ENCODE measurements around the gene FAF2.
"Not testable (repeated sequence)": the region's sequence is repeated elsewhere in the genome, so short reads cannot be mapped to it uniquely, and the experiment has no call there.

Gene FAF2

DNA sequence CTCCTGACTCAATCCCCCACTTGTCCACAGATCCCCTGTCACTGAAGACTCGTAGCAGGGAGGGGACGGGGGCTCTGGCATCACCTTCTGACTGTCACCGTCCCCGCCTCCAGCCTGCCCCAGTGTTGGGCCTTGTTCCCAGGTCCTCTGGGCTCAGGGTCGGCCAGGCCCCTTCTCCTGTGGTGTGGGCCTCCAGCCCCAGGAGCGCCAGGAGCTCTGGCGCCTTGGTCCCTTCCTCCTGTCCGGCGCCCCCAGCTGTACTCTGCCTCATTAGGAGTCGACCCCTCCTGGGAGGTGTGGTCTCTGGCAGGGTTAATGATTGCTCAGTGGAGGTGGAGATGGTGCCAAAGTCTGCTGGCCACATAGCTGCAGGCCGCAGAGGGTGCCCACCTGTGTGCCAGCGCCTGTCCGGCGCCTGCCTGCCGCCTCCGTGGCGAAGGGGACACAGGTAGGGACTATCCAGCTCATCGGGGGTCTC is 100.8 kb downstream of the FAF2 start, which contains the start of gene CDHR2:
Gene CDHR2, plus strand, starts transcription at position 376 of the 478 bp plus-strand sequence. CDS start 16,011 bp downstream, outside the sequence.
- DNase-seq: no peak

DNA sequence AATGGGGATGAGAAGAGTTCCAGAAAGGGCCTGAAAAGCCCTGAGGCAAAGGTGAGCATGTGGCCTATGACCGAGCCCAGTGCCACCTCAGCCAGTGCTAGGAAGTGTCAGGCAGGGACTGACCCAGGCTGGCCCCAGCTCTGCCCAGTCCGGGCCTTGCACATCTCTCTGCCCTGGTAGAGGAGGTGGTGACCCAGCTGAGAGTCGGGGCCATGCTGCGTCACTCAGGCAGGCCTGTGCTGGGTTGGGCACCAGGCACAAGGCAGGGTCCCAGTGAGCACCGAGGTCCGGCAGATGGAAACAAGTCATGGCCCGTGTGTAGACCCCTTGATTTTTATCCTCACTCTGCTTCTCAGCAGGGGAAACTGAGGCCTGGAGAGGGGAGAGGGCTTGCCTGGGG is 101.7 kb downstream of the FAF2 start:
- DNase-seq: no peak

DNA sequence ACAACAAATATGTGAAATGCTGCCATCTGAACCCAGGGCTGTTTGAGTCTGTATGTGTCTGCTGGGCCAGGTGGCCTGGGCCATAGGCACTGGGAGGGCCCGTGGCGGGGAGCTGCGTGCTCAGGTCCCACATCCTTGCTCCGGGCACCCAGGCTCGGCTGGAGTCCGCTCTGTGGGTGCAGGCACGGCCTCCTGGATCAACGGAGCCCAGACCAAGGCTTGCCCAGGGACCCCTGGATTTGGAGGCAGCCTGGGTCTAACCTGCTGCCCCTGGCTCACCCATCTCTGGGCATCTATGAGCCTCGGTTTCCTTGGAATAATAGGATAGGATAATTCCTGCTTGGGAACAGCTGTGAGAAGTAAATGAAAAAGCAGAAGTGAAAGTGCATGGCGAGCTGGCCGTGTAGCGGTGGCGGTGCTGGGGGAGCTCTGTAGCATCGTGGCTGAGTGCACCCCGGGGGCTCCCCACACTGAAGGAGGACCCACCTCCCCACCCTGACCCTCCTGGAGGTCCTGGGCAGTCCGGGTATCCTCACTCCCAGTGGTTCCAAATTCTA is 102.2 kb downstream of the FAF2 start:
- DNase-seq: no peak

DNA sequence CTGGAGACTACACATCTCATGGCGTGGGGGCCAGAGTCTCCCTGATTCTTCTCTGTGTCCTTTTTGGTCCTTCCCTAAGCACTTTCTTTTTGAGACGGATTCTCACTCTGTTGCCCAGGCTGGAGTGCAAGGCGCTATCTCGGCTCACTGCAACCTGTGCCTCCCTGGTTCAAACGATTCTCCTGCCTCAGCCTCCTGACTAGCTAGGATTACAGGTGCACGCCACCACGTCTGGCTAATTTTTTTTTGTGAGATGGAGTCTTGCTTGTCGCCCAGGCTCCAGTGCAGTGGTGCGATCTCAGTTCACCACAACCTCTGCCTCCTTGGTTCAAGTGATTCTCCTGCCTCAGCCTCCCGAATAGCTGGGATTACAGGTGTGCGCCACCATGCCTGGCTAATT is 102.8 kb downstream of the FAF2 start:
- not testable (repeated sequence) for DNase-seq

DNA sequence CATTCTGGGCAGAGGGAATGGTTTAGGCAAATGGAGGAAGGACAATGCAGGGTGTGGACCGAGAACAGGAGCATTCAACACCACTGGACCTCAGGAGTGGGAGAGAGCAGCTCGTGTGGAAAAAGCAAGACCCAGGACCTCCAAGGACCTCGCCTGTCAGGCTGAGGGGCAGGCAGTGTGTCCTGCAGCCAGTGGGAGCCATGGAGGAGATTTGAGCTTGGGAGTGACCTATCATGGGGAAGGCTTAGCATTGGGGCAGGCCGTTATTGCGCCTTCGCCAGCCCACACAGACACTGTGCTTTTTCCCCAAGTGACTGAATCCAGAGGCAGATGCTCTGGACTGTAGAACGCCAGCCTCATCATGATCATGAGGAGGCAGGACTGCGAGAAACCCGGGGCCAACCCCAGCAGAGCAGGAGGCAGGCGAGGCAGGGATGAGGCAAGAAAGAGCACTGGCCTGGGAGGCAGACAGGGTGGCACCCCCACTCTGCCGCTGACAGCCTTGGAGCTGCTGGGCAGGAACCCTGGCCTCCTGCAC is 104.2 kb downstream of the FAF2 start:
- DNase-seq: no peak

DNA sequence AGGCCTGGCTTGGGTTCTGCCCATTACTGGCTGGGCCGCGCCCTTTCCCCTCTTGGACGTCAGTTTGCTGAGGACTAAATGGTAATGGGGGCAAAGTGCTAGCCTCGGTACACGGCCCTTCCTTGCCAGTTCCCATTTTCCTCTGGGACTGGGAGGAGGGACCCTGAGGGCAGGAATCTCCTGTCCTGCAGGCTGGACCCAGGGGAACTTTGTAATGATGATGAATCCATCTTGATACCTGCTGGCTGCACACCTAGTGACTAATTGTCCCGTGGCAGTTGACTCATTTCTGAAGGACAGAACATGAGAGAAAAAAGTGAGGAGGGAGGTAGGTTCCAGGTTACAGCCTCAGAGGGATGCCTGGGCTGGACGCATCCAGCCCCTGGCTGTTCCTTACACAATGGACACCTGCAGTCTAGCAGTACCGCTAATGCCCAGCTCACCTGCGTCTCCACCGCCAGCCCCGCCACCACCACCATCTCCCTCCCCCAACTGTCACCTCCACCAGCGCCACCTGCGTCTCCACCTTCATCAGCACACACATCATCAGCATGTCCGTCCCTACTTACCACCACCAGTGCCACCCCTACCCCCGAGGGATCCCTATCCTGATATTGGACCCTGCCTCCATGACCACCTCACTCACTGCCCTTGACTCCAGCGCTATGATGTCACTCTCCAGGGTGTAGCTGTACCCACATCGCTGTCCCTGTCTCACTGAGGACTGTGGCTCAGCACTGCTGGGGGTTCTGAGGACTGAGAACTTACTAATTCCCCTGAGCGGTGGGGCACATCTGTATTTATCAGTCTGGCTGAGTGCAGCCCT is 105.3 kb downstream of the FAF2 start:
- DNase-seq: no peak

DNA sequence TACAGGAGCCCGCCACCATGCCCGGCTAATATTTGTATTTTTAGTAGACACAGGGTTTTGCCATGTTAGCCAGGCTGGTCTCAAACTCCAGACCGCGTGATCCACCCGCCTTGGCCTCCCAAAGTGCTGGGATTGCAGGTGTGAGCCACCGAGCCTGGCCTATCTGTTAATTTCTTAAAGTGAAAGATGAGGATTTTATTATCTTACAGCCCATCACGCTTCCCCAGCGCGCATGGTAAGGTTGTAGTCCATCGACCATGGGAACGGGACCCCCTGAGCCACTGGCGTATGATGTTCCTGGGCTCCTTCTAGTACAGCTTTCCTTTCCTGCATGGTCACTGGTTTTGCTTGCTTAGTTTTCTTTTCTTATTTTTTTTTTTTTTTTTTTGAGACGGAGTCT is 109.7 kb downstream of the FAF2 start:
- no peak for DNase-seq

Data from activated CD4-positive, alpha-beta T cell treated with anti-CD3 and anti-CD28 coated beads for 4 hours (primary cell).